Spleen (tissue), 11 donors: ENCODE results near the gene RYR1. TPM values are rescaled to one million over a fixed set of nuclear protein-coding genes. Genes with fewer than 3 reads are reported as not detected.

Experiments
- DNase-seq: peaks from one replicate; pipeline ENCODE4 v3.0.0-alpha.2; 2020
- H3K27ac ChIP-seq, 8 donors: fragments of 200-600 bp; sonication (generic) in 7 of 8; 1 replicate in 4 of 8; 2 replicates in 4 of 8; pipeline versions ENCODE4 v1.5.0 to v1.8.0; 2016 to 2021; ENCODE audit warnings: inconsistent platforms in 4 of 8, mild to moderate bottlenecking in 4 of 8, moderate library complexity in 1 of 8
- H3K27me3 ChIP-seq, 7 donors: fragments of 200-600 bp; sonication (generic) in 6 of 7; replicated peaks in 1 of 7; 1 replicate in 4 of 7; 2 replicates in 3 of 7; pipeline versions ENCODE4 v1.5.0 to v1.8.0; 2016 to 2021; ENCODE audit warnings: inconsistent platforms in 3 of 7, mild to moderate bottlenecking in 1 of 7
- H3K36me3 ChIP-seq, 6 donors: fragments of 200-600 bp; sonication (generic) in 5 of 6; 1 replicate in 4 of 6; 2 replicates in 2 of 6; pipeline versions ENCODE4 v1.5.0 to v1.8.0; 2016 to 2021; ENCODE audit warnings: inconsistent platforms in 2 of 6
- H3K4me1 ChIP-seq, 6 donors: fragments of 200-600 bp; sonication (generic) in 5 of 6; 1 replicate in 3 of 6; 2 replicates in 3 of 6; pipeline versions ENCODE4 v1.5.0 to v1.8.0; 2016 to 2021; ENCODE audit warnings: inconsistent platforms in 3 of 6
- H3K4me3 ChIP-seq, 8 donors: fragments of 200-600 bp; sonication (generic) in 7 of 8; 1 replicate in 4 of 8; 2 replicates in 4 of 8; pipeline versions ENCODE4 v1.5.0 to v1.8.0; 2016 to 2021; ENCODE audit warnings: inconsistent platforms in 4 of 8, mild to moderate bottlenecking in 4 of 8, moderate library complexity in 2 of 8
- H3K9me3 ChIP-seq, 8 donors: fragments of 200-600 bp; sonication (generic) in 7 of 8; 1 replicate in 4 of 8; 2 replicates in 4 of 8; pipeline versions ENCODE4 v1.5.0 to v1.8.0; 2016 to 2021; ENCODE audit warnings: inconsistent platforms in 4 of 8
- CTCF ChIP-seq, 11 experiments: fragments of 200-600 bp in 7 of 11; fragments of 450-650 bp in 4 of 11; sonication (generic) in 4 of 11; IDR thresholded peaks in 8 of 11; conservative IDR thresholded peaks in 3 of 11; 1 replicate in 7 of 11; 2 replicates in 4 of 11; pipeline versions ENCODE4 v1.4.0 to v1.8.0; 2016 to 2021; ENCODE audit warnings: antibody characterized with exemption in 11 of 11, inconsistent platforms in 4 of 11, mild to moderate bottlenecking in 1 of 11
- POLR2A ChIP-seq, 3 donors: fragments of 450-650 bp; IDR thresholded peaks; one replicate each; pipeline ENCODE4 v1.5.1; 2017; ENCODE audit warnings: antibody characterized with exemption in 3 of 3, mild to moderate bottlenecking in 1 of 3
- POLR2AphosphoS5 ChIP-seq, 3 donors: sonication (generic); formaldehyde crosslinking; IDR thresholded peaks; one replicate each; pipeline ENCODE4 v1.5.1; 2017; ENCODE audit warnings: antibody characterized with exemption in 3 of 3
- WGBS, 5 donors: extraction: QIAGEN DNeasy Blood & Tissue Kit in 3 of 5; methylation state at CpG; one replicate each; pipeline versions ENCODE4 v1.1.5 to v1.1.7; 2013 to 2018; 5-methylcytosine and 5-hydroxymethylcytosine counted together
- intact Hi-C: fragments of 100-400 bp; cut with DNase I; formaldehyde crosslinking; loops from one replicate; pipeline ENCODE4 v1.15.0; 2023; ENCODE audit warnings: low total_unique reads
- polyA plus RNA-seq, 3 donors: library from polyadenylated mRNA; stranded (reverse); fragments of 200-250 nt; gene quantifications; one replicate each; pipeline ENCODE4 v1.2.1, GENCODE V29; 2013
- total RNA-seq, 7 donors: library from RNA; depleted of rRNA in 3 of 7; stranded (reverse); fragments of >200 nt in 3 of 7; fragmentation: NEBNext Ultra II Directional in 4 of 7; extraction: Animal tissue kit (Norgen Biotek cat#: 25700) in 4 of 7; gene quantifications; one replicate each; pipeline versions ENCODE4 v1.1.0 to v1.2.1, GENCODE V29; 2016 to 2021
- donor health status: healthy with polysubstance abuse.
- donor health status: DM: no; HTN: no; CAD: no; lungs with moderate emphysema.
- donor health status: DM: no; HTN: no; CAD: no.
- donor health status: Bipolar disorder and iron deficiency.
- donor health status: healthy.
- donor health status: DM: no; HTN: no; CAD: no.
- donor health status: DM: yes; HTN: yes; CAD: no.

The RYR1 gene
- total and polyA plus RNA-seq, 10 donors, result 0.32 to 3.2 (median 1.3) TPM

- H3K36me3 ChIP-seq, result no peaks in the 10 kb centered on the region
- 74 to 88% (median 82%) methylated on average over 14 of the region's 14 CpGs for WGBS, 5 donors
- no peak overlapping the region for H3K4me3 ChIP-seq
- peaks cover 0 to 48% (median 7%) of the 10 kb centered on the region in 7 donors for H3K27me3 ChIP-seq
- intact Hi-C loops, result no loop called here
- TF ChIP-seq POLR2A (IDR thresholded peaks at IDR 0.05) (no peak), CTCF (IDR thresholded peaks at IDR 0.05 in 8 of 11, conservative IDR thresholded peaks at IDR 0.05 in 3 of 11) (no peak), POLR2AphosphoS5 (IDR thresholded peaks at IDR 0.05) (no peak)
- DNase-seq, result no peak
- H3K4me1 ChIP-seq, result no peaks in the 10 kb centered on the region
- no peaks in the 10 kb centered on the region for H3K9me3 ChIP-seq
- no peak overlapping the region for H3K27ac ChIP-seq
These were observed 7.1 kb downstream of the RYR1 start for GRCh38 chr19:38440592-38440991.

GRCh38 chr19:38441657-38442348 is 8.3 kb downstream of the RYR1 start:
- H3K4me3 ChIP-seq, result no peak overlapping the region
- no peak overlapping the region for H3K27ac ChIP-seq
- WGBS, 5 donors, result 33 to 46% (median 43%) methylated on average over 6 to 7 of the region's 7 CpGs
- TF ChIP-seq POLR2AphosphoS5 (IDR thresholded peaks at IDR 0.05) (no peak), CTCF (IDR thresholded peaks at IDR 0.05 in 8 of 11, conservative IDR thresholded peaks at IDR 0.05 in 3 of 11) (peak in 1 of 11 experiments; percentile 9), POLR2A (IDR thresholded peaks at IDR 0.05) (no peak)
- H3K36me3 ChIP-seq, result no peaks in the 10 kb centered on the region
- peaks cover 0 to 38% (median 0%) of the 10 kb centered on the region in 7 donors for H3K27me3 ChIP-seq
- no peaks in the 10 kb centered on the region for H3K4me1 ChIP-seq
- DNase-seq, result no peak
- intact Hi-C loops, result no loop called here
- no peaks in the 10 kb centered on the region for H3K9me3 ChIP-seq

GRCh38 chr19:38442736-38443135 is 9.2 kb downstream of the RYR1 start:
- Histone ChIP-seq H3K36me3 (no peaks in the 10 kb centered on the region), H3K4me3 (no peak overlapping the region), H3K9me3 (no peaks in the 10 kb centered on the region), H3K27me3 (peaks cover 0 to 30% (median 0%) of the 10 kb centered on the region in 7 donors), H3K27ac (no peak overlapping the region), H3K4me1 (no peaks in the 10 kb centered on the region)
- TF ChIP-seq POLR2A (IDR thresholded peaks at IDR 0.05), result no peak
- TF ChIP-seq CTCF (IDR thresholded peaks at IDR 0.05 in 8 of 11, conservative IDR thresholded peaks at IDR 0.05 in 3 of 11), result no peak
- no peak for TF ChIP-seq POLR2AphosphoS5 (IDR thresholded peaks at IDR 0.05)
- 74 to 84% (median 80%) methylated on average over 6 to 9 of the region's 9 CpGs for WGBS, 5 donors
- intact Hi-C loops, result no loop called here
- DNase-seq, result no peak

- WGBS, 5 donors, result 81 to 89% (median 87%) methylated on average over 10 to 15 of the region's 15 CpGs
- H3K4me3 ChIP-seq, result no peak overlapping the region
- intact Hi-C loops, result no loop called here
These were observed 10.0 kb downstream of the RYR1 start for GRCh38 chr19:38443458-38443999.

More at GRCh38 chr19:38443458-38443999, 10.0 kb downstream of the RYR1 start:
- Histone ChIP-seq H3K9me3 (no peaks in the 10 kb centered on the region), H3K27ac (no peak overlapping the region), H3K36me3 (no peaks in the 10 kb centered on the region), H3K27me3 (peaks cover 0 to 30% (median 0%) of the 10 kb centered on the region in 7 donors), H3K4me1 (no peaks in the 10 kb centered on the region)
- no peak for TF ChIP-seq CTCF (IDR thresholded peaks at IDR 0.05 in 8 of 11, conservative IDR thresholded peaks at IDR 0.05 in 3 of 11)
- no peak for TF ChIP-seq POLR2AphosphoS5 (IDR thresholded peaks at IDR 0.05)
- TF ChIP-seq POLR2A (IDR thresholded peaks at IDR 0.05), result no peak
- DNase-seq, result no peak
